A549 treated with ZK216348 at 1 μM for 4 hours (cell line): ENCODE measurements around the gene PMS2. TPM values are rescaled to one million over a fixed set of nuclear protein-coding genes. Genes with fewer than 3 reads are reported as not detected.

Experiments
- total RNA-seq: library from RNA; stranded (reverse); fragments of 200-300 nt; extraction: Qiagen RNA extraction; gene quantifications from 5 replicates; pipeline ENCODE4 v1.2.3, GENCODE V29; 2022; ENCODE audit warnings: low read depth

Gene PMS2
- 9.5 to 15.6 TPM (median 12.6 TPM) in 5 replicates for total RNA-seq

GRCh38 chr7:6008668-6009611 is at the start of gene PMS2, which contains the start of gene AIMP2:
Gene PMS2, minus strand, starts transcription at chr7:6009049. Its CDS starts 30 bp downstream, at chr7:6009019.
Gene AIMP2, plus strand, starts transcription at chr7:6009272. Its CDS starts 92 bp downstream, at chr7:6009364.

DNA sequence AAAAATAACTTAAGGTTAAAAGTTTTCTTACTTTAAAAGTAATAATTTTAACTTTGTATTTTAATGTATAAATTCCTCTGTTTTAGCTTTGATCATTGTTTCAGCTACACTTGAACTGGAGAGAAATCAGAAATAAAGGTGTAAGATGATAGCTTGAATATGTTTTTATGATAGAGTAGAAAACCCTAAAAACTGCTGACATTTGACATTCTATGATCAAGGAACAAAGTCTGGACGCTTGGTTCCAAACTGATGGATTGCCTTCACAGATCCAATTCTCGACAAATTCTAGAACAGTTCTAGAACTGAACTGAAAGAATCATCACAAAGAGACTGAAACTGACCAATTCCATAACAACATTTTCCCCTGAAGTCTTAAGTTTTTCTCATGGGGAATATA is 22.1 kb upstream of the PMS2 start, which contains the start of gene ANKRD61:
Gene ANKRD61 (plus strand): TSS at position 389 of the 400 bp plus-strand sequence. CDS start 0 bp downstream, at position 389.

GRCh38 chr7:5970347-5970911 is 38.4 kb downstream of the PMS2 start, which contains the start of gene RSPH10B:
Gene RSPH10B, minus strand, starts transcription at chr7:5970689. Its CDS starts 3,573 bp downstream, at chr7:5967116.

Other genes starting within 250 kb of the PMS2 start
- gene RNF216, start 227.4 kb downstream of the PMS2 start, total RNA-seq = 20.6 to 27.8 TPM (median 24.1 TPM) in 5 replicates
- not detected in 5 replicates for gene OCM, start 128.3 kb downstream of the PMS2 start, total RNA-seq
- 73.0 to 93.1 TPM (median 75.2 TPM) in 5 replicates for gene CCZ1, start 110.3 kb downstream of the PMS2 start, total RNA-seq
- 0.12 to 0.24 TPM (median 0.15 TPM) in 3 of 5 replicates, not detected in the others for gene RSPH10B, start 38.4 kb downstream of the PMS2 start, total RNA-seq
- 79.4 to 92.9 TPM (median 90.0 TPM) in 5 replicates for gene AIMP2, start 223 bp upstream of the PMS2 start, total RNA-seq
- 0.22 to 0.92 TPM (median 0.70 TPM) in 5 replicates for gene ANKRD61, start 22.3 kb upstream of the PMS2 start, total RNA-seq
- 57.6 to 97.4 TPM (median 79.6 TPM) in 5 replicates for gene EIF2AK1, start 50.1 kb upstream of the PMS2 start, total RNA-seq
- gene USP42, start 95.9 kb upstream of the PMS2 start, total RNA-seq = 6.2 to 8.9 TPM (median 7.8 TPM) in 5 replicates